ENCODE data around the gene CNN2. TPM values are rescaled to one million over a fixed set of nuclear protein-coding genes. Genes with fewer than 3 reads are reported as not detected.

CNN2 gene
- total RNA-seq, 3 donors from 2014 or later (not counting 1 experiment from before 2014, with no cell fraction given) = 163 to 276 (median 179) TPM

- peaks cover 9 to 11% of the 10 kb centered on the region in 2 donors for H3K27me3 Mint-ChIP-seq (ENCODE audit: low read depth in 2 of 2)
- ATAC-seq (no peak), DNase-seq (no peak)
- H3K4me3 ChIP-seq (ENCODE audit: low read length) = no peak overlapping the region
- H3K4me1 ChIP-seq (ENCODE audit: control insufficient read depth, insufficient read depth, low read length) = peaks cover 16% of the 10 kb centered on the region
- intact Hi-C loops (cut with micrococcal nuclease) = no loop called here
- no peaks in the 10 kb centered on the region for H3K36me3 Mint-ChIP-seq
- peaks cover 0 to 9% of the 10 kb centered on the region in 2 donors for H3K4me1 Mint-ChIP-seq
- TF ChIP-seq, protein P1, sequence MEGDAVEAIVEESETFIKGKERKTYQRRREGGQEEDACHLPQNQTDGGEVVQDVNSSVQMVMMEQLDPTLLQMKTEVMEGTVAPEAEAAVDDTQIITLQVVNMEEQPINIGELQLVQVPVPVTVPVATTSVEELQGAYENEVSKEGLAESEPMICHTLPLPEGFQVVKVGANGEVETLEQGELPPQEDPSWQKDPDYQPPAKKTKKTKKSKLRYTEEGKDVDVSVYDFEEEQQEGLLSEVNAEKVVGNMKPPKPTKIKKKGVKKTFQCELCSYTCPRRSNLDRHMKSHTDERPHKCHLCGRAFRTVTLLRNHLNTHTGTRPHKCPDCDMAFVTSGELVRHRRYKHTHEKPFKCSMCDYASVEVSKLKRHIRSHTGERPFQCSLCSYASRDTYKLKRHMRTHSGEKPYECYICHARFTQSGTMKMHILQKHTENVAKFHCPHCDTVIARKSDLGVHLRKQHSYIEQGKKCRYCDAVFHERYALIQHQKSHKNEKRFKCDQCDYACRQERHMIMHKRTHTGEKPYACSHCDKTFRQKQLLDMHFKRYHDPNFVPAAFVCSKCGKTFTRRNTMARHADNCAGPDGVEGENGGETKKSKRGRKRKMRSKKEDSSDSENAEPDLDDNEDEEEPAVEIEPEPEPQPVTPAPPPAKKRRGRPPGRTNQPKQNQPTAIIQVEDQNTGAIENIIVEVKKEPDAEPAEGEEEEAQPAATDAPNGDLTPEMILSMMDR (IDR thresholded peaks at IDR 0.05) = no peak
- no peaks in the 10 kb centered on the region for H3K36me3 ChIP-seq (ENCODE audit: control insufficient read depth, insufficient read depth, low read length)
- H3K9me3 ChIP-seq (ENCODE audit: control insufficient read depth, insufficient read depth, low read length) = no peaks in the 10 kb centered on the region
- no peak overlapping the region for H3K4me3 Mint-ChIP-seq
- H3K9me3 Mint-ChIP-seq = no peaks in the 10 kb centered on the region
- H3K27me3 ChIP-seq (ENCODE audit: control insufficient read depth, insufficient read depth, low read length) = peaks cover 16% of the 10 kb centered on the region
- H3K27ac Mint-ChIP-seq = no peak overlapping the region
- WGBS (ENCODE audit: insufficient coverage) = 79% methylated on average over 32 of the region's 32 CpGs
- no peak overlapping the region for H3K27ac ChIP-seq (ENCODE audit: low read length)
Observed at GRCh38 chr19:1004204-1004802, 22.1 kb upstream of the CNN2 start.

DNA sequence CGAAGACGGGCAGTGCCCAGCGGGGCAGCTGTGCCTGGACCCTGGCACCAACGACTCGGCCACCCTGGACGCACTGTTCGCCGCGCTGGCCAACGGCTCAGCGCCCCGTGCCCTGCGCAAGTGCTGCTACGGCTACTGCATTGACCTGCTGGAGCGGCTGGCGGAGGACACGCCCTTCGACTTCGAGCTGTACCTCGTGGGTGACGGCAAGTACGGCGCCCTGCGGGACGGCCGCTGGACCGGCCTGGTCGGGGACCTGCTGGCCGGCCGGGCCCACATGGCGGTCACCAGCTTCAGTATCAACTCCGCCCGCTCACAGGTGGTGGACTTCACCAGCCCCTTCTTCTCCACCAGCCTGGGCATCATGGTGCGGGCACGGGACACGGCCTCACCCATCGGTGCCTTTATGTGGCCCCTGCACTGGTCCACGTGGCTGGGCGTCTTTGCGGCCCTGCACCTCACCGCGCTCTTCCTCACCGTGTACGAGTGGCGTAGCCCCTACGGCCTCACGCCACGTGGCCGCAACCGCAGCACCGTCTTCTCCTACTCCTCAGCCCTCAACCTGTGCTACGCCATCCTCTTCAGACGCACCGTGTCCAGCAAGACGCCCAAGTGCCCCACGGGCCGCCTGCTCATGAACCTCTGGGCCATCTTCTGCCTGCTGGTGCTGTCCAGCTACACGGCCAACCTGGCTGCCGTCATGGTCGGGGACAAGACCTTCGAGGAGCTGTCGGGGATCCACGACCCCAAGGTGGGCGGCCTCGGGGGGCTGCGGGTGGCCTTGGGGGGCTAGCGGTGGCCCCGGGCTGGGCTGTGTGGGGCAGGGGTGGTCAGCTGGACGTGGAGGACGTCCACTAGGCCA is 21.4 kb upstream of the CNN2 start:
- no peak overlapping the region for H3K4me3 Mint-ChIP-seq
- no peak overlapping the region for H3K27ac Mint-ChIP-seq
- no peak overlapping the region for H3K4me3 ChIP-seq (ENCODE audit: low read length)
- 94% methylated on average over 68 of the region's 70 CpGs for WGBS (ENCODE audit: insufficient coverage)
- no peaks in the 10 kb centered on the region for H3K9me3 ChIP-seq (ENCODE audit: control insufficient read depth, insufficient read depth, low read length)
- peaks cover 14% of the 10 kb centered on the region for H3K27me3 ChIP-seq (ENCODE audit: control insufficient read depth, insufficient read depth, low read length)
- intact Hi-C loops (cut with micrococcal nuclease) = no loop called here
- TF ChIP-seq, protein P1 (IDR thresholded peaks at IDR 0.05) = no peak
- DNase-seq (no peak), ATAC-seq (no peak)
- no peaks in the 10 kb centered on the region for H3K36me3 Mint-ChIP-seq
- peaks cover 0 to 8% of the 10 kb centered on the region in 2 donors for H3K4me1 Mint-ChIP-seq
- peaks cover 14% of the 10 kb centered on the region for H3K4me1 ChIP-seq (ENCODE audit: control insufficient read depth, insufficient read depth, low read length)
- H3K27ac ChIP-seq (ENCODE audit: low read length) = no peak overlapping the region
- peaks cover 6% of the 10 kb centered on the region for H3K36me3 ChIP-seq (ENCODE audit: control insufficient read depth, insufficient read depth, low read length)
- H3K9me3 Mint-ChIP-seq = no peaks in the 10 kb centered on the region
- peaks cover 7 to 9% of the 10 kb centered on the region in 2 donors for H3K27me3 Mint-ChIP-seq (ENCODE audit: low read depth in 2 of 2)

GRCh38 chr19:1006711-1007398 is 19.6 kb upstream of the CNN2 start:
- peaks cover 15% of the 10 kb centered on the region for H3K36me3 ChIP-seq (ENCODE audit: control insufficient read depth, insufficient read depth, low read length)
- intact Hi-C loops (cut with micrococcal nuclease) = no loop called here
- TF ChIP-seq, protein P1 (IDR thresholded peaks at IDR 0.05) = no peak
- no peaks in the 10 kb centered on the region for H3K9me3 Mint-ChIP-seq
- no peak overlapping the region for H3K4me3 ChIP-seq (ENCODE audit: low read length)
- WGBS (ENCODE audit: insufficient coverage) = 89% methylated on average over 27 of the region's 27 CpGs
- DNase-seq = no peak
- H3K27ac Mint-ChIP-seq = peak overlapping the region in 1 of 2 donors; percentile 48
- H3K27ac ChIP-seq (ENCODE audit: low read length) = no peak overlapping the region
- H3K4me1 ChIP-seq (ENCODE audit: control insufficient read depth, insufficient read depth, low read length) = peaks cover under 1% of the 10 kb centered on the region
- ATAC-seq = no peak
- H3K27me3 Mint-ChIP-seq (ENCODE audit: low read depth in 2 of 2) = peaks cover 5 to 7% of the 10 kb centered on the region in 2 donors
- peaks cover 0 to 8% of the 10 kb centered on the region in 2 donors for H3K4me1 Mint-ChIP-seq
- H3K4me3 Mint-ChIP-seq = no peak overlapping the region
- no peaks in the 10 kb centered on the region for H3K9me3 ChIP-seq (ENCODE audit: control insufficient read depth, insufficient read depth, low read length)
- peaks cover 3% of the 10 kb centered on the region for H3K27me3 ChIP-seq (ENCODE audit: control insufficient read depth, insufficient read depth, low read length)
- H3K36me3 Mint-ChIP-seq = no peaks in the 10 kb centered on the region

Measured in natural killer cell (primary cell).